Effector memory CD8-positive, alpha-beta T cell (primary cell): Measurements from ENCODE around the gene TRAPPC3.

Source experiments
- ATAC-seq: fragments of 150-1000 bp; cut with Tn5 transposase; replicated peaks from 2 replicates; pipeline ENCODE4 v1.10.0; 2021; ENCODE audit warnings: mild to moderate bottlenecking, moderate library complexity
- DNase-seq, 3 experiments: peaks; one replicate each; pipeline ENCODE4 v3.0.0; 2021
- H3K27ac Mint-ChIP-seq, 2 donors: one replicate each; pipeline ENCODE4 v1.8.0; 2022; ENCODE audit warnings: mild to moderate bottlenecking in 2 of 2, mixed read lengths in 2 of 2, moderate library complexity in 2 of 2
- H3K27me3 Mint-ChIP-seq, 2 donors: one replicate each; pipeline ENCODE4 v1.8.0; 2022; ENCODE audit warnings: mixed read lengths in 2 of 2
- H3K36me3 Mint-ChIP-seq: one replicate; pipeline ENCODE4 v1.8.0; 2022; ENCODE audit warnings: mild to moderate bottlenecking, moderate library complexity, mixed read lengths; ENCODE audit not compliant: insufficient read depth
- H3K4me1 Mint-ChIP-seq, 2 donors: one replicate each; pipeline ENCODE4 v1.8.0; 2022; ENCODE audit warnings: low read depth in 2 of 2, mixed read lengths in 2 of 2
- H3K4me3 Mint-ChIP-seq, 2 donors: one replicate each; pipeline ENCODE4 v1.8.0; 2022; ENCODE audit warnings: mild to moderate bottlenecking in 2 of 2, mixed read lengths in 2 of 2, moderate library complexity in 2 of 2
- H3K9me3 Mint-ChIP-seq, 2 donors: one replicate each; pipeline ENCODE4 v1.8.0; 2022; ENCODE audit warnings: mixed read lengths in 2 of 2

Gene TRAPPC3

GRCh38 chr1:36122062-36123030, 26.9 kb downstream of the TRAPPC3 start:
- peaks cover 16 to 17% of the 10 kb centered on the region in 2 donors for H3K4me1 Mint-ChIP-seq
- no peaks in the 10 kb centered on the region for H3K9me3 Mint-ChIP-seq
- H3K27ac Mint-ChIP-seq, result no peak overlapping the region
- DNase-seq, result no peak
- H3K27me3 Mint-ChIP-seq, result peaks cover 55 to 75% of the 10 kb centered on the region in 2 donors
- no peak for ATAC-seq
- peaks cover 2% of the 10 kb centered on the region for H3K36me3 Mint-ChIP-seq
- H3K4me3 Mint-ChIP-seq, result no peak overlapping the region

DNA sequence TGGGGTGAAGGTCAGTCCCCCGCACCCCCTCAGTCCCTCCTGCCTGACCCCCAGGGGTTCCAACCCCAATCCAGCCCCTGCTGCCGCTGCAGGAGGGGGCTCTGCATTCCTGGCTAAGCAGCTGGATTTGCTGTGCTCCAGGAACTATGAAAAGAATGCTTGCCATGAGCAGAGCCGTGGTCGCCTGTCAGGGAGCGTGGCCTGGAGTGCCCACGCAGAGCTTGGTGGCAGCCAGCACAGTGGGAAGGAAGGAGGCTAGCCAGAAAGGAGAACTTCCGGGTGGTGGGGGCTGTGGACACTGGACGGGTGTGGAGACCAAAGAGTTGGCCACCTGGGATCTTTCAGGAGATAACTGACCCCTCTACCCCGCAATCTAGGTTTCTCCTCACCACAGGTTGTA, 29.8 kb downstream of the TRAPPC3 start:
- no peak overlapping the region for H3K4me3 Mint-ChIP-seq
- no peaks in the 10 kb centered on the region for H3K36me3 Mint-ChIP-seq
- no peak for ATAC-seq
- peaks cover 44 to 52% of the 10 kb centered on the region in 2 donors for H3K27me3 Mint-ChIP-seq
- no peaks in the 10 kb centered on the region for H3K9me3 Mint-ChIP-seq
- no peak for DNase-seq
- peaks cover 4 to 8% of the 10 kb centered on the region in 2 donors for H3K4me1 Mint-ChIP-seq
- H3K27ac Mint-ChIP-seq, result no peak overlapping the region

GRCh38 chr1:36118447-36119204, 30.7 kb downstream of the TRAPPC3 start:
- peaks cover 35 to 44% of the 10 kb centered on the region in 2 donors for H3K27me3 Mint-ChIP-seq
- peaks cover 4 to 7% of the 10 kb centered on the region in 2 donors for H3K4me1 Mint-ChIP-seq
- no peaks in the 10 kb centered on the region for H3K9me3 Mint-ChIP-seq
- H3K27ac Mint-ChIP-seq, result no peak overlapping the region
- no peak overlapping the region for H3K4me3 Mint-ChIP-seq
- no peak for ATAC-seq
- no peaks in the 10 kb centered on the region for H3K36me3 Mint-ChIP-seq
- no peak for DNase-seq

DNA sequence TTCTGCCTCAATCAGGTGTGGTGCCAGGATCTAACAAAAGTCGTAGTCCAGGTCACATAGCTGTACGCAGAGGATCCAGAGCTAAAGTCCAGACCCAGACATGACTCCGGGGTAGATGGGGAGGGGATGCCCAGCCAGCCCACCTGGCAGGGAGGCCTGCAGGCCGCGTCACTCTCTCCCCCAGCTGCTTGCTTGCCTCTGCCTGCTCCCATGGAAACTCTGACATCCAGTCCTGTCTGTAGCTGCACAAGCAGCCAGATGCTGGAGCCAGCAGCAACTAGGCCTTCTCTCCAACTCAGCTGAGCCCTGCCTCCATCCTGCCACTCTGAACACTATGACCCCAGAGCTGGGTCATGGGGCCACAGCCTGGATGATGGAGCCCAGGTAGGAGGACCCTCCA, 32.4 kb downstream of the TRAPPC3 start:
- Mint-ChIP-seq H3K36me3 (no peaks in the 10 kb centered on the region), H3K9me3 (no peaks in the 10 kb centered on the region), H3K4me3 (no peak overlapping the region), H3K27ac (no peak overlapping the region), H3K4me1 (no peaks in the 10 kb centered on the region), H3K27me3 (peaks cover 18 to 27% of the 10 kb centered on the region in 2 donors)
- DNase-seq (no peak), ATAC-seq (no peak)

DNA sequence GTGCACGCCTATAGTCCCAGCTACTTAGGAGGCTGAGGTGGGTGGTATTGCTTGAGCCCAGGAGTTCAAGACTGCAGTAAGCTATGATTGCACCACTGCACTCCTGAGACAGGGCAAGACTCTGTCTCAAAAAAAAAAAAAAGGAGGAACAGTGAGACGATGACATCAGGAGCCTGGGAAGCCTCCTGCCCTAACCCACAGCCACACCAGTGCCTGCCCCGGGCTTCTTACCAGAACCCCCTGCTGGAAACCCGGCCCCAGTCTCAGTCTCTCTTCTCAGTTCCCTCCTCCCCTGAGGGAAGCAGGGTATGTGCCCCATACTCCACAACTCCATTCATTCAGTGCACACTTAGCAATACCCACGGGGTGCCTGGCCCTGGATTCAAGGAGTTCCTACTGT, 33.4 kb downstream of the TRAPPC3 start:
- no peak overlapping the region for H3K27ac Mint-ChIP-seq
- H3K36me3 Mint-ChIP-seq, result no peaks in the 10 kb centered on the region
- ATAC-seq, result no peak
- H3K4me1 Mint-ChIP-seq, result peaks cover 0 to 8% of the 10 kb centered on the region in 2 donors
- DNase-seq, result no peak
- no peaks in the 10 kb centered on the region for H3K9me3 Mint-ChIP-seq
- H3K27me3 Mint-ChIP-seq, result peaks cover 12 to 20% of the 10 kb centered on the region in 2 donors
- no peak overlapping the region for H3K4me3 Mint-ChIP-seq

DNA sequence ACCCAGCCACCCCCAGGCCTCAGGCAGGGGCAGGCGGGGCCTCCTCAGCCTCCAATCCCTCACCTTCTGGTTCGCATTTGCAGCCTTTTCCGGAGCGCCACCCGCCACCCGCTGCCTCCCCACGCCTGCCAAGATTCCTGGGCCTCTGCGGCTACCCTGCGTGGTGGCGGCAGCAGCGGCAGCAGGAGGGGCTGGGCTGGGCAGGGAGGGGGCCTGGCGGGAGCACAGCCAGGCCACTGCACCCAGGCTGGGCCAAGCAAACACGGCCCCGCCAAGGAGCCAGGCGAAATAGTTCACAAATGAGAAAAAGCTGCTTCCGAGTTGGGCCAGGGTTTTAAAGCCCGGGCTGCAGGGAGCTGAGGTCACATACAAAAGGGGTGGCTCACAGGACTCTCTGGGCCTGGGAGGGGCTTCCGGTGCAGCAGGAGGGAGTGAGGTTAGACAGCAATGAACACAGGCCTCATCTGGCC, 34.1 kb downstream of the TRAPPC3 start:
- DNase-seq (no peak), ATAC-seq (no peak)
- Mint-ChIP-seq H3K27ac (no peak overlapping the region), H3K4me1 (peaks cover 0 to 8% of the 10 kb centered on the region in 2 donors), H3K9me3 (no peaks in the 10 kb centered on the region), H3K36me3 (no peaks in the 10 kb centered on the region), H3K4me3 (no peak overlapping the region), H3K27me3 (peaks cover 11 to 17% of the 10 kb centered on the region in 2 donors)

DNA sequence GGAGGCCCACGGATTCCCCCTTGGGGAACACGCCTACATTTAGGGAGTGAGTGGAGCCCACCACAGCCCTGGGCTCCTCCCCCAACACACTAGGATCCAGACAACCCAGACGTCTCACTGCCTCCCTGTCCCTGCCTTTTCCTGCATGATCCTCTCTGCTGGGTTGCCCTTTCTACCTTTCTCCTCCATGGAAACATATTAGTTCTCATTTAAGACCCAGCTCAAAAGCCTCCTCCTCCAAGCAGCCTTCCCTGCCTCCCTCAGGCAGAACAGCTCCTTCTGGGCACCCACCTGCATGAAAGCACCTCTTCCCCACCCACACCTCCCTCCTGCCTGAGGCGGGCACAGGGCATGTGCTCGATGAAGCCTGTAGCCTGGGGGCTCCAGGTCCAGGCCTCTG, 34.9 kb downstream of the TRAPPC3 start:
- H3K27ac Mint-ChIP-seq, result no peak overlapping the region
- no peak for DNase-seq
- no peaks in the 10 kb centered on the region for H3K36me3 Mint-ChIP-seq

DNA sequence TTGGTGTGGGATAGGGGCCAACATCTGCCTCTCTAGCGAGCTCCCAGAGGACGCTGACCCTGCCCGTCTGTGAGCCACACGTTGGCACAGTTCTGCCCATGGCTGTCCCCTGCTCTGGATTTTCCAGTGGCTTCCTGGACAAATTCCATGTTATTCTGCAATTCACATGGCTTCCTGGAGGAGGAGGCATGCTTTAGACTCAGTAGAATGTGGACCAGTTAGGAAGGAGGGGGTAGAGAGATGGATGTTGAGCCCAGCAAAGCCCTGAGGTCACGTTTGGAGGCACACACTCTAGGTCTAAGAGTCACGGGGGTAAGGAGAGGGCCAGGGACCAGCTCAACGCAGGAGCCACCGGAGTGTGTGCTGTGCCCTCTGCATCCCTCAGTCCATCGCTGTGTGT, 36.5 kb downstream of the TRAPPC3 start:
- peaks cover under 1 to 5% of the 10 kb centered on the region in 2 donors for H3K27me3 Mint-ChIP-seq
- no peak overlapping the region for H3K4me3 Mint-ChIP-seq
- H3K4me1 Mint-ChIP-seq, result peaks cover 12% of the 10 kb centered on the region in 2 donors
- H3K27ac Mint-ChIP-seq, result no peak overlapping the region
- no peaks in the 10 kb centered on the region for H3K36me3 Mint-ChIP-seq
- no peak for ATAC-seq
- DNase-seq, result no peak
- H3K9me3 Mint-ChIP-seq, result no peaks in the 10 kb centered on the region

More for the DNA sequence above, 34.9 kb downstream of the TRAPPC3 start:
- Mint-ChIP-seq H3K4me1 (peaks cover under 1 to 8% of the 10 kb centered on the region in 2 donors), H3K27me3 (peaks cover 5 to 11% of the 10 kb centered on the region in 2 donors), H3K9me3 (no peaks in the 10 kb centered on the region), H3K4me3 (no peak overlapping the region)
- no peak for ATAC-seq

GRCh38 chr1:36111151-36111550, 38.1 kb downstream of the TRAPPC3 start:
- Mint-ChIP-seq H3K27ac (peak overlapping the region in 1 of 2 donors; percentile 1), H3K4me1 (peaks cover 12% of the 10 kb centered on the region in 2 donors), H3K27me3 (no peaks in the 10 kb centered on the region), H3K9me3 (no peaks in the 10 kb centered on the region), H3K36me3 (no peaks in the 10 kb centered on the region), H3K4me3 (no peak overlapping the region)
- ATAC-seq (no peak), DNase-seq (no peak)

GRCh38 chr1:36109041-36109679, 40.1 kb downstream of the TRAPPC3 start:
- Mint-ChIP-seq H3K36me3 (peaks cover 3% of the 10 kb centered on the region), H3K4me3 (peak overlapping the region in 1 of 2 donors; percentile 4), H3K27me3 (no peaks in the 10 kb centered on the region), H3K4me1 (peaks cover 12% of the 10 kb centered on the region in 2 donors), H3K27ac (peak overlapping the region; percentile 9 to 14), H3K9me3 (no peaks in the 10 kb centered on the region)
- DNase-seq (peak; percentile 27 to 34 (median 28)), ATAC-seq (peak; percentile 99)

GRCh38 chr1:36108314-36108713, 41.0 kb downstream of the TRAPPC3 start:
- H3K4me3 Mint-ChIP-seq, result peak overlapping the region in 1 of 2 donors; percentile 14
- DNase-seq, result no peak
- no peak for ATAC-seq
- H3K27me3 Mint-ChIP-seq, result no peaks in the 10 kb centered on the region
- no peaks in the 10 kb centered on the region for H3K9me3 Mint-ChIP-seq
- no peak overlapping the region for H3K27ac Mint-ChIP-seq
- peaks cover 12% of the 10 kb centered on the region in 2 donors for H3K4me1 Mint-ChIP-seq
- peaks cover 10% of the 10 kb centered on the region for H3K36me3 Mint-ChIP-seq

DNA sequence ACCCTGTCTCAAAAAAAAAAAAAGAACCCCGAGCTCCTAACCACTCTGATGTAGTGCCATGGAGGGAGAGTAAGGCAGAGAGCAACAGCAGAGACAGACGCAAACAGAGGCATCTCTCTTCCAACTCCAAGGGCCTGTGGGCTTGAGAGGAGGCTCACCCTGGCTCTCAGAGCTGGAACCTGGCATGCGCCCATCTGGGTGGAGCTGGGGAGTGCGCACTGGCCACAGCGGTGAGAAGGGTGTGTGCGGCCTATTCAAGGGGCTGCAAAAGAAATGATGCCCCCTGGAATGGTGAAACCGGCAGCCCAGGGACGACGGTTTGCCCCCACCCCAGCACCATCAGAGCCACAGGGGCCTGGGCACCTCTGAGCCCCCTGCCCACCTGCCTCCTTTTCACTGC, 41.9 kb downstream of the TRAPPC3 start:
- peak overlapping the region in 1 of 2 donors; percentile 38 for H3K27ac Mint-ChIP-seq
- ATAC-seq (no peak), DNase-seq (no peak)
- no peaks in the 10 kb centered on the region for H3K9me3 Mint-ChIP-seq
- H3K4me1 Mint-ChIP-seq, result peaks cover 12% of the 10 kb centered on the region in 2 donors
- H3K4me3 Mint-ChIP-seq, result no peak overlapping the region
- peaks cover 10% of the 10 kb centered on the region for H3K36me3 Mint-ChIP-seq
- H3K27me3 Mint-ChIP-seq, result no peaks in the 10 kb centered on the region

DNA sequence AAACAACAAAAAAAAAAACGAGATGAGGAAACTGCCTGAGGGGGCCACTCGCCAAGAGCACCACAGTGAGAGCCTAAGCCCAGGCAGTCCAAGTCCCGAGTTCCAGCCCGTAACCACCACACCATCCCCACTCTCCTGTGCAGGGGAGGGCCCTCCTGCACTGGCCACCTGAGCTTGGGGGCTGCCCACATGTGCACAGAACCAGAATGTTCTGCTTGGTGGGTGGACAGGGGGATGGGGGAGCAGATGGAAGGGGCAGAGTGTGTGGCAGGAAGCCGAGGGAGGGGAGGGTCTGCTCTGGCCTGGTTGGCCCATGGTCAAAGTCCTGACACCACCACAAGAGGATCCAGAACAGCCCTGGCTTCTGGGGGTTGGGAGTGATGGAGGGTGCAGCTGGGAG, 43.0 kb downstream of the TRAPPC3 start:
- Mint-ChIP-seq H3K9me3 (no peaks in the 10 kb centered on the region), H3K27ac (no peak overlapping the region), H3K27me3 (no peaks in the 10 kb centered on the region), H3K4me3 (no peak overlapping the region), H3K4me1 (peaks cover 6 to 12% of the 10 kb centered on the region in 2 donors), H3K36me3 (peaks cover 13% of the 10 kb centered on the region)
- DNase-seq (no peak), ATAC-seq (no peak)
